ENCODE data around the gene CKMT1A.
"Not testable (repeated sequence)": the region's sequence is repeated elsewhere in the genome, so short reads cannot be mapped to it uniquely, and the experiment has no call there.

CKMT1A gene

GRCh38 chr15:43693148-43694022 is at the start of gene CKMT1A:
CKMT1A (plus strand) TSS chr15:43693859; CDS start chr15:43694051, 192 bp downstream.
- DNase-seq = not testable (repeated sequence)

GRCh38 chr15:43648649-43649429 is 44.8 kb upstream of the CKMT1A start, which contains the start of gene CATSPER2:
CATSPER2 (minus strand) TSS chr15:43648844; CDS start chr15:43648061, 783 bp downstream.
- DNase-seq = no peak

- not testable (repeated sequence) for DNase-seq
These were observed 44.2 kb upstream of the CKMT1A start for GRCh38 chr15:43649430-43649926.

GRCh38 chr15:43659727-43660126 is 33.9 kb upstream of the CKMT1A start:
- not testable (repeated sequence) for DNase-seq

GRCh38 chr15:43662293-43662692 is 31.4 kb upstream of the CKMT1A start:
- not testable (repeated sequence) for DNase-seq

GRCh38 chr15:43663333-43663732 is 30.3 kb upstream of the CKMT1A start:
- DNase-seq = not testable (repeated sequence)

DNA sequence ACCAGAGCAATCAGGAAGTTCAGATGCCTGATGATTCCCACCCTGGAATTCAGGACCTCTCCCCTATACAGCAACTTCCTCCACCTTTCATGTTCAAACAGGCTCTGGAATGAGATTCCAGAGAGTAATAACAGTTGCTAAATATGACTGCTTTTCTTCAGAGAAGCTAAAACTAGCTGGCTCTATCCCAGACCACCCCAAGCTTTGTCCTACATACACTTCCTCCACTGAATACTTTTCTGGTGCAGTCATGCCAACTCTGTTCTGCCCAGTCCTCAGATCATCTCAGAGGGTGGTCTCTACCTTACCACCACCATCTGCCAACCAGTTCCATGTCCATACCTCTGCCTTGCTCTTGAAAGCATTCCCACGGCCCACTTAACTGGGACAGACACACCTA is 27.5 kb upstream of the CKMT1A start:
- DNase-seq = not testable (repeated sequence)

- DNase-seq = not testable (repeated sequence)
These were observed 19.5 kb upstream of the CKMT1A start for GRCh38 chr15:43674175-43674574.

DNA sequence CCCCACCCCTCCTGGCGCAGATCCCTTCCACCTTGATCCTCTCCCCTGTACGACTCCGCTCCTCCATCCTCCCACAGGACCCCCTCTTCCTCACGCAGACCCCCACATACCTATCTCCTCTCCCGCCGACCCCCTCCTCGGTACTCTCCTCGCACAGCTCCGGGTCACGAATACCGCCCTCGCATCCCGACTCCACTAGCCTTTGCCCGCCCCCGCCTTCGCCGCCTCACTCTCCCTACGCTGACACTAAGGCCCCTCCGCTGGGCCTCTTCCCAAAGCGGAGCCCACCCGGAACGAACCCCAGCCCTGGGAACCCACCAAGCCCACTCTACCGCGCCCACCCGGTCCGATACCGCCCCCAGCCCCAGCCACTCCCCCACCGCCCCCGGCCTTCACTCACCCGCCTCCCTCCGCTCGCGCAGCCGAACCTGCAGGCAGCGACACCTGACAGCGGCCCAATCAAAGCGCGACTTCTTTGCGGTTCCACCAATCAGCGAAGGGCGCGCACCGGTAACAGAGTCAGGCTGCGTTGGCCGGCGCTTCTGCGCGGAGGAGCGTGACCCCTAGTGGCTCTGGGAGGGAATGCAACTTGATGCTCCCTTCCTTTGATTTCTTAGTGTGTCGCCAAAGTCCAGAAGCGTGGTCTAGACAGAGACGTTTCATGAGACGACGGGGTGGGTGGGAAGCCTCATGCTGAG is 3.9 kb upstream of the CKMT1A start:
- DNase-seq = not testable (repeated sequence)

DNA sequence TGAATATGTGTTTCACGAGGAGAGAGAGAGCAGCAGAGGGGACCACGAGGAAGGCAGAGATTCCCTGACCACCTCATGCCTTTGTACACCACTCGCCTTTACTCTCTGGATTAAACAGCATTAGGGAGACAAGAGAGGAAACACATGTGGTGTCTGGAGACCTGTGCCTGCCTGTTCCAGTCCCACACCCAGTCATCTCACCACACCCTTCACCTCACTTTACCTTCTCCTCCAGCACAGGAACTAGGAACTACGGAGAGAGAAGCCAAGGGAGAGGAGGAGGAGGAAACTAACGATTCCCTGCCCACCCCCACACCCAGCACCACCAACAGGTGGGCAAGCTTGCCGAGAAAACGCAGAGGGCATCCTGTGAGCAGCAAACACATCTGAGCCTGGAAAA is 980 bp upstream of the CKMT1A start:
- not testable (repeated sequence) for DNase-seq

DNA sequence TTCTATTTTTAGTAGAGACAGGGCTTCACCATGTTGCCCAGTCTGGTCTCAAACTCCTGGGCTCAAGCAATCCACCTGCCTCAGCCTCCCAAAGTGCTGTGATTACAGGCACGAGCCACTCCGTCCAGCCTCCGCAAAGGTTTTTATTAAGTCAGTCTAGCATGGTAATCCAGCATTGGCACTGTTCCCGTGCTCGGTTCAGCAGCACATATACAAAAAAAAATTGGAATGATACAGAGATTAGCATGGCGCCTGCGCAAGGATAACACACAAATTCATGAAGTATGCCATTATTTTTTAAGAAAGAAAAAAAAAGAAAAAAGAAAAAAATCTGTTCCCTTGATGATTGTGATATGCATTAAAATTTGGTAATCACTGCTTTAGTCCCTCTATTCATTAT is 8.5 kb downstream of the CKMT1A start:
- no peak for DNase-seq

DNA sequence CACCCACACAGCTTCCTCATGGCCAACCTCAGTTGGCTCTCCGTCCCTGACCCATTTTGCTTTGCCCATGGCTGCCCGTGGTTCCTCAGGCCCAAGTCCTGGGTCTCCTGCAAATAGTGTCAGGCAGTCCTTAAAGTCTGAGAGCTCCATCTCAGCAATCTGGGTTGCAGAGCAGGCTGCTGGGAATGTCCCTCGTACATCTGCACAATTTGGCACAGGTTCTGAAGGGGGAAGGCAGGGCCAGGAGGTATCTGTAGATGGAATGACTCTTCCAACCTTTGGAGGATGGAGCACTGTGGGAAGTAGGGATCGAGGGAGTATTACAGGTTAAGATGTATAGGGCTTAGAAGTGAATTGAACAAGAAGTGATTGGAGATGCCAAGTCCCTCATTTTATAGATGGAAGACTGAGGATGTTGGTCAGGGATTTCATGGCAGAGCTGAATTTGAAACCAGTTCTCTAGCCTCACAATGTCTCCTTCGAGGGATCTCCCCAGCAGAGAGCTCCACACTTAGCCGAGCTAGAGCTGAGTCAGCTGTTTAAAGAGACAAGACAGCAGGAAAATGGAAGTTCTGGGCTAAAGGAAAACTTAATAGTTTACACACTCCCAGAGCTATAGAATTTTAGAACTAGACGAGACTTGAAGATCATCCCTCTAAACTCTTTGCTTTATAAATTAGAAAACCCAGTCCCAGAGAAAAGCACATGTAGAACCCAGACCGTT is 9.2 kb downstream of the CKMT1A start:
- DNase-seq = no peak

- not testable (repeated sequence) for DNase-seq
These were observed 16.9 kb downstream of the CKMT1A start for GRCh38 chr15:43710431-43711131.

DNA sequence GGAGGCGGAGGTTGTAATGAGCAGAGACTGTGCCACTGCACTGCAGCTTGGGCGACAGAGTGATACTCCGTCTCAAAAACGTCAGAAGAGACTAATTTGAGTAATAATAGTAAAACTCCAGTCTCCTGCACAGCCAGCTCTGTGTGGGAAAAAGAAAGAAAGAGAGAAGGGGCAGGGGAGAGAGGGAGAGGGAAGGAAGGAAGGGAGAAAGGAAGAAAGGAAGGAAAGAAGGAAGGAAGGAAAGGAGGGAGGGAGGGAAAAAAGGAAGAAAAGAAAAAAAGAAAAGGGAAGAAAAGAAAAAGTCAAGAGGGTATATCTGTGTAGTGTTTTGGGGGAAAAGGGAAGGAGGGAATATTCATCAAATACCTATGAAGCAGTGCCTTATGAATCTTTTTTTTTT is 29.5 kb downstream of the CKMT1A start:
- DNase-seq = no peak

DNA sequence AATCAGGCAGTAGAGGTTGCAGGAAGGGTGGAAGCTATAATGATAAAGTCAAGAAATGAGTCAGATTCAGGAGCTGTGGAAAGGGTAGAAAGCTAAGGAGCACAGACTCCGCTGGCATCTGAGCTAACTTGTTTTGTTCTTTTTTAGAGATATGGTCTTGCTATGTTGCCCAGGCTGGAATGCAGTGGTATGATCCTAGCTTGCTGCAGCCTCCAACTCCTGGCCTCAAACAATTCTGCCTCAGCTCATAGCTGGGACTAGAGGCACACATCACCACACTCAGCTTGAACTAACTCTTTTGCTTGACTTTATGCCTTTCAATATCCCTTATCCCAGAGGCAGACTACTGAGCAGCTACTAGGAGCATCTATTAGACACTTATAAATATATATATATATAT is 32.6 kb downstream of the CKMT1A start:
- not testable (repeated sequence) for DNase-seq

DNA sequence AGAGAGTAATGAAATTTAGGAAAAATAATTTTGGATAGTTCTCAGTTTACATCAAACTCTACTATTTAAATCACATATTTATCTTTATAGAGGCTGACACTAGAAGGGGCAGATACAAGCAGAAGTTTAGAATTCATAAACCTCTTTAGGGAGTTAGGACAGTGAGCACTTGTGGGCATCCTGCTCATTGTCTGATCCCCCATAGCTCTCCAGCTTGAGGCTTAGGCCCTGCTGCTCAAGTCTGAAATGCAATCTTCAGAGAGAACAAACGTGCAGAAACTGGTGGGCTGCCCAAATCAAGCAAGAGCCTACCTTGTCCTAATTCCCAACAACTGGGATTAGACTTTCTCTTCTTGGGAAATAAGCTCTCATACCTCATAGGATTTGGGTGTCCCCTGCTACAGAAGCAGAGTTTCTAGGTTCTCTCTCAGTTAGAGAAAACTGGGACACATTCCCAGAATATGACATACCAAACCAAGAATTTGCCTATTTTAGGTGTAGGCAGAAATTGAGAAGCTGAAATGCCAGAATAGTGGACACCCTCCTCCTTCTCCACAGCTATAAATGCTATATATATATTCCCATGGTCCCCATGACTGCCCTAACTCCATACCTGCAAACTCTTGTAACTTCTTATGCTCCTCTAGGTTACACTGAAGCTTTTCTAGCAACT is 34.5 kb downstream of the CKMT1A start:
- DNase-seq = not testable (repeated sequence)

- DNase-seq = no peak
These were observed 41.8 kb downstream of the CKMT1A start for GRCh38 chr15:43735416-43735815.

GRCh38 chr15:43746245-43746902 is 52.7 kb downstream of the CKMT1A start, which contains the start of gene PDIA3:
PDIA3 (plus strand) TSS chr15:43746438; CDS start chr15:43746540, 102 bp downstream.
- DNase-seq = peak; percentile 51

- DNase-seq = peak; percentile 36
These were observed 53.2 kb downstream of the CKMT1A start for GRCh38 chr15:43746903-43747309.

GRCh38 chr15:43748376-43748775 is 54.7 kb downstream of the CKMT1A start:
- no peak for DNase-seq
